HG03108 (cell line): Measurements from ENCODE around the gene EMSY.

Source experiments
- ATAC-seq: cut with Tn5 transposase; IDR thresholded peaks from one replicate; pipeline ENCODE4 v1.9.1; 2021; ENCODE audit warnings: moderate library complexity; ENCODE audit not compliant: unreplicated experiment

The EMSY gene

DNA sequence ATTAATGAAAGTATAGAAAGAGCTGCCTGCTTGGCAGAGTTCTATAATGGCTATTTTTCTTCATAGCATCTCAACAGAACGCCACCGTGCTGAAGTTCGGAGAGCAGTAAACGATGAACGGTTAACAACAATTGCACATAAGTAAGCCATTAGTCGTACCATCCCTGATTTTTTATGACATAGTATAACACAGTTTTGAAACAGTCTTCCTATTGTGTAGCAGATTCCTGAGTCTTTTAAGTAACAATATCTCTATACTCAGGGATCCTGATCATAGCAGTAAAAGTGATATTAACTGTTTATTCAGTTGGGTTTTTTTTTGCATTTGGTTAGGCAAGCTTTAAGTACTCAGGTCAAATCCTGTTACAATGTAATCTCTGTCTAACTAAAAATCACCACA lies 8.4 kb downstream of the EMSY start:
- no peak for ATAC-seq

DNA sequence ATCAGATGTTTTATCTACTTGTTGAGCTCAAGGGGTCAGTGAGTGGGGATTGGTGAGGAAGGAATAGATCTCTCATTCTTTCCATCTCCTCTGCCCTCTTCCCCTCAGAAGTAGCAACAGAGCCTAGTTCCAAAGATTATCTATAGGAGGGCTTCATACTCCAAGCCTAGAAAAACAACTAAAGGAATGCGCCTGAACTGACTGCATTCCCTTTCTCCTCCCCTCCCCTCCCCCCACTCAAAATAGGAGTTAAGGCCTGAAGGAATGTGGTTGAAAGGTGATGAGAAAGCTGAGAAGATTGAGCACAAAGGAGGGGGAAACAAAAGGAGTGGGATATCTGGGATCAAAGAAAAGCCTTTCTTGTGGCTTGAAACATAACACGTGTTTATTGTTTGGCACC lies 10.5 kb downstream of the EMSY start:
- no peak for ATAC-seq

DNA sequence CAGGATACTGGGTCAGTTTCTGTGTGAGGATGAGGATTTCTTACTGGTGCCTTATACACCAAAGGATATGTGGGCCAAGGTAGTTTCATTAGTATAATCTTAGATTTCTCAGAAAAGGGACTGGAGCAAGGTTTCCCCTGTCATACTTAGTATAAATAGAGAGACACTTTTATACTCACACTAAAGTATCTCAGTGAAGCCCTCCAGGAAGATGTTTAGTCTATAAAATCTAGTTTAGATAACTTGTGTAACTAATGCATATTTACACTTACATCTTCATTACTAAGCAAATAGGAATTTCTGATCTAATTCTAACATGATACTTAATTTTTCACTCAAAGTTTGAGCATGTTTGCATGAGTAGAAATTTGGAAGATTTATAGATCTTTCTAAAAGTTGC lies 11.1 kb downstream of the EMSY start:
- ATAC-seq: no peak

DNA sequence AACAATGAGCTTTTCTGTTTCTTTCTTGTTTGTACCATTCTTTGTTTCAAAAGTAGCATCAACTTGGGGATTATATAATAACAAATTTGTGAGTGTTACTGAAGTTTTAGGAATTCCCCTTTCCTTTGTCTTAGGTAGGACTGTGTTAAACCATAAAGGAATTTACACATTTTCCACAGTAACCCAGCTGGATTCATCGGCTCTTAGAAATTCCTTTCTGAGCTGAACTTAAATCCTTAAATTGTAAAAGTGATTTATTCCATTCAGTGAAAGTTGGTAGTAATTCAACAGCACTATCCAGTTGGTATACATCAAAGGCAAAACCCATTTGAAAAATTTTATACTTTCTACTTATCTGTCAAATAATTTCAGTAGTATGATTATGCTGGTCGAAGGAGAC lies 11.8 kb downstream of the EMSY start:
- no peak for ATAC-seq

DNA sequence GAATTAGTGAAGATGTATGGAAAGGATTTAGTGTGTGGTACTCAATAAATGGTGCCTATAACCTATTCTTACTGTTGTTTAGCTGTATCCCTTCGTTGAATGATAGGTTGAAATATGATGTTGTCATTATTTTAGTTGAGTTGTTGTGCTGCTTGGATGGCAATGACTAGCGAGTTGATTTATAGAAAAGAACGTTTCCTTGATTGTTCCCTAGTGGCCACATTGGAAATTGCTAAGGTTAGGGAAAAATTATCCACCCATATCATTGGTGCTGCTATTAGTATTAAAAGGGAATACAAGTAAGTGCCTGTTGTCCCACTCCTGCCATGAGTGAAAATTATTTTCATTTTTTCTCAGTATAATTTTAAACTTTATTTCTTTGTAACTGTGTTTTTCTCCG lies 14.5 kb downstream of the EMSY start:
- ATAC-seq: no peak

DNA sequence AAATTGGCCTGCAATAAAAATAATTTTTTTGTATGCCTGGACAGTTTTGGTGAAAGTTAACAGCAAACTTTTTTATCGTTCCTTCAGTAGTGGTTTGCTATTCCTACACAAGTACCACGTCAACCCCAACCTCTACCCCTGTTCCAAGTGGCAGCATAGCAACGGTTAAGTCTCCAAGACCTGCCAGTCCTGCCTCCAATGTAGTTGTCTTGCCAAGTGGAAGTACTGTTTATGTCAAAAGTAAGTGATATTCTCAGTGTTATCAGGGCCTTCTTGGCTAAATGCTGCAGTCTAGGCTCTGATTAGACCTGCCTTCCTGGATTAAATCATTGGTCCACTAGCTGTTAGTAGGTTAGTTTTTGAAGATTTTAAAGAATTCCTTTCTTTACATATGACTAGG lies 15.0 kb downstream of the EMSY start:
- no peak for ATAC-seq

DNA sequence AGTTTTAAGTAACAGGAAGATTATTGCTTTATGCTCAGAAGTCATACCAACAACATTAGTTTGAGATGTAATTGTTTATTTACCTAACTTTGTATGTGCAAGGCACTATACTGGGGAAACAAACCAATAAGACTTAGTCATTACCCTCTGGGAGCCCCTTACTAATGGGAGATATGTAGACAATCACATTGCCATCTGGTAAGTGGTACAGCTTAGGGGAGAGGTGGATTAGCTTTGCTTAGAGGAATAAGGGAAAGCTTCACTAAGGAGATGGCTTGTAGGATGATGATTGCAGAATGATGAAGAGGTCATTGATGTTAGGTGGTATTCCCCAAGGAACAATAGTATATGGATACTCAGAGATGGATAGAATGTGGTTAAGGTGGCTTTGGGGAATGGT lies 17.5 kb downstream of the EMSY start:
- ATAC-seq: no peak

DNA sequence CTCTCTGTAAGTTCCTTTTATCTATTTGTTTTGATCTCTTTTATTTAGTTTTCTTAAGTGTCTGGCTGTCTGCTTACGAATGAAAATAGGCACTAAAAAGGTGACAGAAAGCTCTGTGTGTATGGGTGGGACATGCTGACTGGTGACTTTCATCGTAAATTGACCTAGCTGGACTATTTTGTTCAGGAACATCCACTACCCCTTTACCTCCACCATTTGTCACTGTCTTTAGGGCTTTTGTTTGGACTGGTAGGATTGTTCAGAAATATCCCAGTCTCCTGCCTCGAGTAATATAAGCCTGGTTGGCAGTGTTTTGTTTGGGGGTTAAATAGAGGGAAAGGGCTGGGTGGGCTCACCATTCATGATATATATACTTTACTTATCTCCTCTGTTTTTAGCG lies 20.9 kb downstream of the EMSY start:
- no peak for ATAC-seq

DNA sequence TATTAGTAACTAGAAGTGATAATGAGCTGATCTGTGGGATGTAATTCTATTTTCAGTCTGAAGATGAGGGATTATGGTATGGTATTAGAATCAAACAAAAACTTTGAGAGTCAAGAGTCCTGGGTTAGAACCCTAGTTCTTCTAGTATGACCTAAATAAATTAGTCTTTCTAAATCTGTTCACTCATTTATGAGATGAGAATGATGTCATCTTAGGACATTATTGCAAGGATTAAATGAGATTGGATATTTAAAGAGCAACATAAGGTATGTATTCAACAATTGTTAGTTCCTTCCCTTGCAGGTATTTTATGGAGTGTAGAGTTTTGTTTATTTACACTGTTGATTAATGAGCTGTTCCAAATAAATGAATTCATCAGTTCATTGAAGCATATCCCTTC lies 21.8 kb downstream of the EMSY start:
- no peak for ATAC-seq

DNA sequence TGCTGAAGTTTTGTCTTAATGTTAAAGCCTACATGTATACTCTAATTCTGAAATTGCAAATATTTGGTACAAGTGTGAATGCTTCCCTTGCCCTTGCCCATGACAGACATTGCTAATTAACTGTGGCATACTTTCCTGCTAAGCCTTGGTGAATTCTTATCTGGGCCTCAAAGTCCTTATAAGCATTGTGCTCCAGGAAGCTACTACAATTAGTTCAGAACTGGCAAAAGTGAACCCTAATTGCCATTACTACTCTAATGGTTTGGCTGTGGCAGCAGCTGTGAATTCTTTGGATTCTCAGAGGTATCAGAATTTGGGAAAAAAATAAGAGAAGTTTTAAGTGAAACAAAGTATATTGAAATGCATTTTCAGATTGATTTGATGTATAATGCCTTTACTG lies 24.3 kb downstream of the EMSY start:
- no peak for ATAC-seq

DNA sequence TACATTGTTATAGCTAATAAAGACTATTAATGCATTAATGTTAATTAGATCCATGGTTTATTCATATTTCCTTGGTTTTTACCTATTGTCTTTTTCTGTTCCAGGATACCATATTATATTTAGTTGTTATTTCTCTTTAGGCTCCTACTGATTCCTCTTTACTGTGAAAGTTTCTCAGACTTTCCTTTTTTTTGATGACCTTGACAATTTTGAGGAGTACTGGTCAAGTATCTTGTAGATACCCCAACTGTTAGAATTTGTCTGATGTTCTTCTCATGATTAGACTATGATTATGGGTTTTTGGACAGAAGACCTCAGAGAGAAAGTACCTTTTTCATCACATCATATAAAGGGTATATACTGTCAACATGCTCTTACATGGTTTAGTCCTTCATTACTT lies 26.6 kb downstream of the EMSY start:
- no peak for ATAC-seq

DNA sequence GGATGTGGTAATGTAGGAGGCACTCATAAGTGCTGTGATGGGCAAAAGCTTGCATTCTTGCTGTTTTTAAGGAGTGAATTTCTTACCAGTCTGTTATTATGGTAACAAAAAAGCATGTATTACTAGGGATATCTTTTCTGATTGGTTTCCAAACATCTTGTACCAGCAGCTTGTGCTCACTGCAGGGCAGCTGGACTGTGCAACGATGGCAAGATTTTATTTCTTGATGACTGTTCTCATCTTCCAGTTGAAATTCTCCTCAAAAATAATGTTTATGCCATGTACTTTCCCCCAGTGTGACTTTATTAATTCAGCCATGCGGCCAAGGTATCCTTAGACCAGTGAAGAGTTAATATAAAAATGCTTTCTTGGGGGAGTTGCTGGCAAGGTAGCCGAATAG lies 35.4 kb downstream of the EMSY start:
- no peak for ATAC-seq

DNA sequence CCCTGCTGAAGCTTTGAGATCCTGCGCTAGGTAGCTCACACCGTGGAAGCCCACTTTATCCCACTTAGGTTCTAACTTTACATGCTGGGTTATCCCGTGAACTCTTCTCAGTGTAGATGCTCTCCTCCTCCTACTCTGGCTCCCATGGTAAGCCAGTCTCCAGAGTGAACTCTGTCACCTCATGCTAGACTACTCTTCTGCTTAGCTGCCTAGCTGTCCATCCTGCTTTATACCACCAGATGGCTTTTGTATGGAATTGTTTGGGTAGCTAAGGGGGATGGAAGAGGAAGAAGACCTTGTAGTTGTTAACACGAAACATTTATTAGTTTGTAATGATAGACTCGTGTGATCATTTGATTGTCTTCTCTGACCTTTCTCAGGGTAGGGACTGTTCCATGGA lies 46.8 kb downstream of the EMSY start:
- no peak for ATAC-seq

DNA sequence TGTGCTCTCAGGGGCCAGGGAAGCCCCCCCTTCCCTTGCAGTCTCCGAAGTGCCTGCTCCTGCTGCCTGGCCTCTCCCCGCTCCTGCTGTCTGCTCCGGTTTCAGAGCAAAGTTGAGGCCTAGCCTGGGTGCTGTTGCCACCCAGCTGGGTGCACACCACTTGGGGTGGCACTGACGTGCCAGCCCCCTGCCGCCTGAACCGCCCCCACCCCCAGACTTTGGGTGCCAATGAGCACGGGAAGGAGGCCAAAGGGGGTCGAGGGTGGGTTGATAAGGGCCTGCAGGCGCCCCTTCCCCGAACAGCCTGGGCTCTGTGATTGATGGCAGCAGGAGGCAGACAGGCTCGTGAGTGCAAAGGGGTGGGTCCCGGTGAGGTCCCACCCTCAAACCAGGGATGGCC lies 48.2 kb downstream of the EMSY start:
- ATAC-seq: no peak

DNA sequence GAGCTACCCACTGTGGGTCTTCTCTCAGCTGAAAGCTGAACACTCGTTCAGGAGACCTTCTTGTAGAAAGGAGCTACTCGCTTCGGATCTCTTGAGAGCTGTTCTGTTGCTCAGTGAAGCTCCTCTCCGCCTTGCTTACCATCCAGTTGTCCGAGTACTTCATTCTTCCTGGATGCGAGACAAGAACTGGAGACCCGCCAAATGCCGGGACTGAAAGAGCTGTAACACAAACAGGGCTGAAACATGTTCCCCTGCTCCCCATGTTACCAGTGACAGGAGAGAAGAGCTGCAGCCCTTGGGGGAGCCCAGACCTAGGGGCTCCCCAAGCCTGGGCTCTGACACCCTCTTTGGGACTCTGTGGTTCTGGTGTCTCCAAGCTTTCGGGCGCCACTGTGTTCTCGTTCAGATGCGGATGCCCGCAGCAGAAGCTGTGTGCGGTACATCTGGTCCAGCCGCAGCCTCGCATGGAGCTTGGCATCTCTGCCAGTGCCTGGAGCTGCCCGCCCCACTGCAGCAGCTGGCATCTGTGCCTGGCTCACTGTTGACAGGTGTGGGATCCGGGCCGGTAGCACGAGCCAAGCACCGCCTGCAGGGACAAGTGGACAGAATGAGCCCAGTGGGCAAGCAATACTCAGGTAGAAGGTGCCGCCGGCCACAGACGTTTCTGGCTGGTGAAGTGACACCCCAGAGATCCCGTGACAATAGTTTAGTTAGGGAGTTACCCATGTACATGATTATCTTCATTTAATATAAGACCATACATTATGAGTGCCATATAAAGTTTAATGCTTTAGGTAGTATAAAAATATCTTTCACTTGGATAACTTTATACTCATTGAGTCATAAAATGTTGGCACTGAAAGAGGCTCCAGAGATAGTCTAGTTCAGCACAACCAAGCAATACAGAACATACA lies 49.1 kb downstream of the EMSY start:
- ATAC-seq: no peak

DNA sequence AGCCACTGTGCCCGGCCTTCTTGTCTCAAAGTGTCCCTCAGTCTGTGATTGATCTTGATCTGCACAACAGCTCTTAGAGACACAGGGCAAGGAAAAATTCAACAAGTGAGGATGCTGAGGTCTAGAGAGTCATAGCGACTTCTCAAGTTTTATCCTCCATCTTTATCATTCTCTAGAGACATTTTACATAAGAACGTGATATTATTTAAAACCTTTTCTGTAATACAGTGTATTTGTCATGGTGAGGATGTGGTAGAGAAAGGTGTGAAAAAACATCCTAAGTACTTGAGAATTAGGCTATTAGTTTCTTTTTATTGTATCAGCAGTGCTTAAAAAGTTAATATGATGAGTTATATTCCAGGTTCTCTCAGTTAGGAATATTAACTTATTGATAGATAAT lies 50.2 kb downstream of the EMSY start:
- no peak for ATAC-seq

DNA sequence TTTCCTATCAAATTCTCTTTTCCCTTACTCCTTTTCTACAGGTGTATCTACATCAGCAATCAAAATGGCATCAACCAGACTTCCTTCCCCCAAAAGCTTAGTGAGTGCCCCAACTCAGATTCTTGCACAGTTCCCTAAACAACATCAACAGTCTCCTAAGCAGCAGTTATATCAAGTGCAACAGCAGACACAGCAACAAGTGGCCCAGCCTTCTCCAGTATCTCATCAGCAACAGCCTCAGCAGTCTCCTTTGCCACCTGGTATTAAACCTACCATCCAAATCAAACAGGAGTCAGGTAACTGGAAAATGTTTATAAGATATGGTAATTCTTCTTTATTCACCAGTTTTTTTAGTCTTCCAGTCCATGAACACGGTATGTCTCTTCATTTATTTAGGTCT lies 51.4 kb downstream of the EMSY start:
- ATAC-seq: no peak

DNA sequence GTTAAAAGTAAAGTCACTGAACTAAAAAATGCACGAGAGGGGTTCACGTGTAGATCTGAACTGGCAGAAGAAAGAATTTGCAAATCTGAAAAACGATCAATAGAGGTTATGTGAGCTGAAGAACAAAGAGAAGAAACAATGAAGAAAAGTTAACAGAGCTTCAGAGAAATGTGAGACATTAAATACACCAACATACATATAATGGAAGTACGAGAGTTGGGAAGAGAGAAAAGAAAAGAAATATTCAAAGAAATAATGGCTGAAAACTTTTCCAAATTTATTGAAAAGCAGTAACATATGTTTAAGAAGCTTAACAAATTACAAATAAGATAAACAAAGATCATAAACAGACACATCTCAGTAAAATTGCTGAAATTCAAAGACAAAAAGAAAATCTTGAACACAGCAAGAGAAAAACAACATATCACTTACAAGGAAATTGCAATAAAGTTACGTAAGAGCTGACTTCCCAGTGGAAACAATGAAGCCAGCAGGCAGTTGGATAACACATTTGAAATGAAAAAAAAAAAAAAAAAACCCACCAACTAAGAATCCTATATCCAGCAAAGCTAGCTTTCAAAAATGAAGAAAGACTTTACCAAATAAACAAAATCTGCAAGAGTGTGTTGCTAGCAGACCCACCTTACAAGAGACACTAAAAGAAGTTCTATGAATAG lies 56.8 kb downstream of the EMSY start:
- no peak for ATAC-seq

DNA sequence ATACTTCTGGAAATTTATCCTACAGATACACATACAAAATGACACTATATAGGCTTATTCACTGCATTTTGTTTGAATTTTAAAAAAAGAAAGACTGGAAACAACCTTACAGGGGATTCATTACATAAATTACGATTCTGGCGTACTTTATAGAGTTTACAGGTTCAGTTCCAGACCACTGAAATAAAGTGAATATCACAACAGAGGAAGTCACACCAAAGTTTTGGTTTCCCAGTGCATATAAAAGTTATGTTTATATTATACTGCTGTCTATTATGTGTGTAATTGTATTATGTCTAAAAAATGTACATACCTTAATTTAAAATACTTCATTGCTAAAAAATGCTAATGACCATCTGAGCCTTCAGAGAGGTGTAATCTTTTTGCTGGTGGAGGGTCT lies 62.0 kb downstream of the EMSY start:
- no peak for ATAC-seq

DNA sequence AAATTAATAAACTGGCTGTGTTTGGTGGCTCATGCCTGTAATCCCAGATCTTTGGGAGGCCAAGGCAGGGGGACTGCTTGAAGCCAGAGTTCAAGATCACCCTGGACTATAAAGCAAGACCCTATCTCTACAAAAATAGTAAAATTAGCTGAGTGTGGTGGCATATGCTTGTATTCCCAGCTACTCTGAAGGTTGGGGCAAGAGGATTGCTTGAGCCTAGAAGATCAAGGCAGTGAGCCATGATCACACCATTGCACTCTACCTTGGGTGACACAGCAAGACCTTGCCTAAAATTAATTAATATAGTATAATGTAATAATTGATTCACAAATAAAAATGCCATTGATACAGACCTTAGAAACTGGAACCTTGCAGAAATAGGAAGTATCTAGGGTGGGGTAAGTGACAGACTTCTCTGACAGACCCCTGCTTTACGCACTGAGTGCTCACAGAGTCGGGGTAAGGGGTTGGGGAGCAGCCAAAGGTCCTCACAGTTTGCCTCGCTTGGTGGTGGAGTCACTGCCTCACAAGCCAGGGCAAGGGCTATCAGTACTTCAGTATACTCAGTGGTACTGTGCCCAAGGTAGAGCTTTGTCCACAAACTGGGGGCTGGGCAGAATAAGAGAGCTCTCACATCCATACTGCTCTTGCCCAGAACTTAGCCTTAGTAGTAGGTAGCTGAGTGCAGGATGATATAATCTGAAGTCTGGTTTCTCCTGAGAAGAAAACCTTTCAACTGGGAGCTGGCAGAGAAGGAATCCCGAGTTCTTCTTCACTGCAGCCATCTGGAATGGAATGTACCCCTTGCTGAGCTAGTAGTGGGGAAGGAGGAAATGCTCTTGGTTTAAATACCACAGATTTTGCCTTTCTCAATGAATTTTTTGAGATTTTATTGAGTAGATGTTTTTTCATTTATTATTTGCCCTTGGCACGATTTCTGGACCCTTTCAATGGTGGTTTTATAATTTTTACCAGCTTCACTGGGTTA lies 65.5 kb downstream of the EMSY start:
- ATAC-seq: no peak

DNA sequence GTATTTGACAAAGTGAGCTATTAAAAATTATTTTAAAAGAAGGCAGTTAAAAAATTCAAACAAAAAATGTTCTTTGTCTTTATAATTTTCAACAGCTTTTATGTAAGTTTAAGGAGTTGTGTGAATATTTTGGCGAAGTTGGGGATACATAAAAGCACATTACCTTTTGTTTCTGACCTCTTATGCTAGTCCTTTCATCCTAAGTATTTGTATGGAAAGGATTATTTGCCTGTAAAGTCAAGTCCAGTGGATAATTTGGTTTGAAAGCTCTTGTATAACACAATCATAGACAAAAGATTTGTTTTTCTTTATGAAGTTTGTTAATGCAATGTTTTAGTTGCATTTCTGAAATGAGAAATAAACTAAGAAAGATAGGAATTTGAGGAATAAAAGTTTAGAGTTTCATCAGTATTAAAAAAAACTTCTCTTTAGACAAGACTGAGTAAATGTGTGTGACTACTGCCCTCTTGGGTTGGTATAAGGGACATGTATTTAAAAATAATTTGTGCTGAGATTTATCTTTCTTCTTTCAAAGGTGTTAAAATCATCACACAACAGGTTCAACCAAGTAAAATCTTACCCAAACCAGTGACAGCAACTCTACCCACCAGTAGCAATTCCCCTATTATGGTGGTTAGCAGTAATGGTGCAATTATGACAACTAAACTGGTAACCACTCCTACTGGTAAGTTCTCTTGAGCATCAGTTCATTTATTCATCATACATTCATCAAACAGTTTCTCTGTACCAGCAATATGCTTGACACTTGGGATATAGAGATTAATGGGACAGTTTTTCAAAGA lies 68.2 kb downstream of the EMSY start:
- no peak for ATAC-seq
